Prostate gland (tissue), 2 donors: ENCODE data around the gene TIE1.

Source experiments
- CTCF ChIP-seq, 4 experiments: fragments of 200-600 bp in 2 of 4; fragments of 450-650 bp in 2 of 4; sonication (generic) in 2 of 4; IDR thresholded peaks; 1 replicate in 3 of 4; 2 replicates in 1 of 4; pipeline ENCODE4 v1.5.1; 2016 to 2019; ENCODE audit warnings: antibody characterized with exemption in 4 of 4, mild to moderate bottlenecking in 2 of 4, moderate library complexity in 2 of 4
- POLR2A ChIP-seq: fragments of 450-650 bp; IDR thresholded peaks from one replicate; pipeline ENCODE4 v1.6.1; 2016; ENCODE audit warnings: antibody characterized with exemption, mild to moderate bottlenecking
- POLR2AphosphoS5 ChIP-seq: sonication (generic); formaldehyde crosslinking; IDR thresholded peaks from one replicate; pipeline ENCODE4 v1.6.1; 2017; ENCODE audit warnings: antibody characterized with exemption

- TF ChIP-seq CTCF (IDR thresholded peaks at IDR 0.05) (no peak), POLR2A (no peak), POLR2AphosphoS5 (no peak)
These were observed 8.6 kb upstream of the TIE1 start for GRCh38 chr1:43292216-43292615.
